Measurements from ENCODE around the gene NIM1K. TPM values are rescaled to one million over a fixed set of nuclear protein-coding genes. Genes with fewer than 3 reads are reported as not detected.

NIM1K gene
- total and polyA plus RNA-seq, 2 of the 13 experiments (the other 11 are each of a cell fraction or from before 2014, with no cell fraction given), result 0.04 TPM; not detected in 1

- intact Hi-C loops (cut with micrococcal nuclease; ENCODE audit: unreplicated experiment), result no loop called here
- Histone ChIP-seq H3K27ac (ENCODE audit: extremely low read length, insufficient read depth, low read length) (no peak overlapping the region), H3K4me1 (ENCODE audit: insufficient read depth, low read length) (no peaks in the 10 kb centered on the region; the same call in 1 of the 2 replicates), H3K4me3 (replicated peaks in 1 of 3; ENCODE audit: insufficient read depth in 1 of 3, low read depth in 2 of 3, low read length in 3 of 3) (no peak overlapping the region), H3K4me2 (ENCODE audit: low read depth, low read length) (no peak overlapping the region), H2AFZ (ENCODE audit: low read length) (no peak overlapping the region), H3K79me2 (ENCODE audit: insufficient read depth, low read length) (no peaks in the 10 kb centered on the region), H3K36me3 (replicated peaks in 1 of 2; ENCODE audit: control insufficient read depth in 1 of 2, insufficient read depth in 2 of 2, low read length in 2 of 2) (no peaks in the 10 kb centered on the region), H4K20me1 (ENCODE audit: insufficient read depth, low read length) (no peaks in the 10 kb centered on the region), H3K9ac (ENCODE audit: insufficient read depth, low read depth, low read length) (no peak overlapping the region), H3K27me3 (ENCODE audit: control insufficient read depth in 1 of 2, insufficient read depth in 2 of 2, low read length in 2 of 2) (peaks cover 0 to 5% of the 10 kb centered on the region in 2 experiments; a peak in 1 of 5 replicates), H3K9me3 (ENCODE audit: low read length) (no peaks in the 10 kb centered on the region)
- FAIRE-seq (no peak), ATAC-seq (no peak), DNase-seq (ENCODE audit: low spot score) (no peak)
- TF ChIP-seq, protein P1, sequence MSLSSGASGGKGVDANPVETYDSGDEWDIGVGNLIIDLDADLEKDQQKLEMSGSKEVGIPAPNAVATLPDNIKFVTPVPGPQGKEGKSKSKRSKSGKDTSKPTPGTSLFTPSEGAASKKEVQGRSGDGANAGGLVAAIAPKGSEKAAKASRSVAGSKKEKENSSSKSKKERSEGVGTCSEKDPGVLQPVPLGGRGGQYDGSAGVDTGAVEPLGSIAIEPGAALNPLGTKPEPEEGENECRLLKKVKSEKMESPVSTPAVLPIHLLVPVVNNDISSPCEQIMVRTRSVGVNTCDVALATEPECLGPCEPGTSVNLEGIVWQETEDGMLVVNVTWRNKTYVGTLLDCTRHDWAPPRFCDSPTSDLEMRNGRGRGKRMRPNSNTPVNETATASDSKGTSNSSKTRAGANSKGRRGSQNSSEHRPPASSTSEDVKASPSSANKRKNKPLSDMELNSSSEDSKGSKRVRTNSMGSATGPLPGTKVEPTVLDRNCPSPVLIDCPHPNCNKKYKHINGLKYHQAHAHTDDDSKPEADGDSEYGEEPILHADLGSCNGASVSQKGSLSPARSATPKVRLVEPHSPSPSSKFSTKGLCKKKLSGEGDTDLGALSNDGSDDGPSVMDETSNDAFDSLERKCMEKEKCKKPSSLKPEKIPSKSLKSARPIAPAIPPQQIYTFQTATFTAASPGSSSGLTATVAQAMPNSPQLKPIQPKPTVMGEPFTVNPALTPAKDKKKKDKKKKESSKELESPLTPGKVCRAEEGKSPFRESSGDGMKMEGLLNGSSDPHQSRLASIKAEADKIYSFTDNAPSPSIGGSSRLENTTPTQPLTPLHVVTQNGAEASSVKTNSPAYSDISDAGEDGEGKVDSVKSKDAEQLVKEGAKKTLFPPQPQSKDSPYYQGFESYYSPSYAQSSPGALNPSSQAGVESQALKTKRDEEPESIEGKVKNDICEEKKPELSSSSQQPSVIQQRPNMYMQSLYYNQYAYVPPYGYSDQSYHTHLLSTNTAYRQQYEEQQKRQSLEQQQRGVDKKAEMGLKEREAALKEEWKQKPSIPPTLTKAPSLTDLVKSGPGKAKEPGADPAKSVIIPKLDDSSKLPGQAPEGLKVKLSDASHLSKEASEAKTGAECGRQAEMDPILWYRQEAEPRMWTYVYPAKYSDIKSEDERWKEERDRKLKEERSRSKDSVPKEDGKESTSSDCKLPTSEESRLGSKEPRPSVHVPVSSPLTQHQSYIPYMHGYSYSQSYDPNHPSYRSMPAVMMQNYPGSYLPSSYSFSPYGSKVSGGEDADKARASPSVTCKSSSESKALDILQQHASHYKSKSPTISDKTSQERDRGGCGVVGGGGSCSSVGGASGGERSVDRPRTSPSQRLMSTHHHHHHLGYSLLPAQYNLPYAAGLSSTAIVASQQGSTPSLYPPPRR (CRISPR knock-in tag; IDR thresholded peaks at IDR 0.05; ENCODE audit: borderline replicate concordance), result no peak
- no peak for TF ChIP-seq HNRNPK (IDR thresholded peaks at IDR 0.05; ENCODE audit: low read depth, low read length, poor library complexity, severe bottlenecking)
- BruUV-seq (replicated peaks), result no TSS peak
- ChIA-PET CTCF (ENCODE audit: low intra/inter-chr PET ratio, low total read pairs) (no interaction called here), POLR2A (no interaction called here)
- in situ Hi-C loops (cut with HindIII; ENCODE audit: extremely low pct_ligation_motif_present, low pct_unique_long_range_greater_than_20kb), result no loop called here
- WGBS (ENCODE audit: low lambda C conversion rate), result 86% methylated on average over 2 of the region's 2 CpGs
Observed at GRCh38 chr5:43255704-43256103, 63.7 kb downstream of the NIM1K start.
